ENCODE measurements around the gene SNAI3.

The SNAI3 gene

DNA sequence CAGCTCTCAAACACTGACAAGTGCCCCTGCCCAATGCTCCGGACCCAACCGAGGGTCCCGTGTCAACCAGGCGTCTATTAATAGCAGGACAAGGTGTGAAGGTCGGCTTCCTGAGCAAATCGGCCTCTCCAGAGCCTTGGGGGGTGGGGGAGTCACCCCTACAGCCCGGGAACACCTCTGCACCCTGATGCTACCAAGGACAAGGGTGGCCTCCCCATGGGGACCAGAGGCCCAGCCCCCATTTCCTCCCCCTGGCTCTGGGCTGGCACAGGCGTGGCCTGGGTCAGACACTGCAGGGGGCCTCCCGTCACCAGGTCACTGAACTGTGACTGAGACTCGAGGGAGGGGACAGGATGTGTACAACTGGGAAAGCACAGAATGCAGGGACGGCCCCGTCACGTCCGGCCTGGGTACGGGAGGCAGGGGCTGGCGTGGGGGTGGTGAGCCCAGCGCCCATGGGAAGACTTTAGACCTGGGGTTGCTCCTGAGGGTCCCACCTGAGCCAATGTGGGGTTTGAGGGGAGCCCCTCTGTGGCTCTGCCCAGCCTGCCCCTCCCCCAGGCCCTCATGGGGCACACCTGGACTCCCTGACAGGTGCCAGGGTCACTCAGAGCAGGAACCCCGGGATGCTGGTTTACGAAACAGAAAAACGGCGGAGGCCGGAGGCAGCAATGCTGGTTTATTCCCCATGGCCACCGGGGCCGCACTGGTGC is 34.9 kb downstream of the SNAI3 start:
- DNase-seq (ENCODE audit: low read depth, low spot score): no peak

DNA sequence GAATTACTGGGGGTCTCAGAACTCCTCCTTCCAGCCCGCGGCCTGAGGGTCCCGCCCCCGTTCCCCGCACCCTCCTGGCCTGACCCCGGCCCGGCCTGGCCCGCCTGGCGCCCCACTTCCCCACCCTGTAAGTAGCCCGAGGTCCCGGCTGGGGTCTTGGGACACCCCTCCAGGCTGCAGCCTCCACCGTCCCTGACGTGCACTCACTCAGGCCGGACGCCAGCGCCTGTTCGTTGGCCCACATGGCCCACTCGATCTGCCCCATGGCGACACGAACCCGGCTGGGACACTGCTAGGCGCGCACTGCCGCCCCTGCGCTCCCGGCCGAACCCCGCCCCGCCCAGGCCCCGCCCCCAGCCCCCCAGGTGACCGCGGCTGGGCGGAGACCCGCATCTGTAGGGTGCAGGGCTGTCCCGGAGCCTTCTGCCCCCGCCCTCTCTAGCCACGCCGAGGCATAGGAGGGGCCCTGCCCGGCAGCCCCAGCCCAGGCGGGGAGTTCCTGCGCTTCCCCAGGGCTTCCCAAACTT is 35.5 kb downstream of the SNAI3 start, which contains the start of gene CYBA:
TSS of gene CYBA (minus strand) at position 305 of the 527 bp plus-strand sequence. CDS start at position 265, 40 bp downstream.
- DNase-seq (ENCODE audit: low read depth, low spot score): peak; percentile 49

DNA sequence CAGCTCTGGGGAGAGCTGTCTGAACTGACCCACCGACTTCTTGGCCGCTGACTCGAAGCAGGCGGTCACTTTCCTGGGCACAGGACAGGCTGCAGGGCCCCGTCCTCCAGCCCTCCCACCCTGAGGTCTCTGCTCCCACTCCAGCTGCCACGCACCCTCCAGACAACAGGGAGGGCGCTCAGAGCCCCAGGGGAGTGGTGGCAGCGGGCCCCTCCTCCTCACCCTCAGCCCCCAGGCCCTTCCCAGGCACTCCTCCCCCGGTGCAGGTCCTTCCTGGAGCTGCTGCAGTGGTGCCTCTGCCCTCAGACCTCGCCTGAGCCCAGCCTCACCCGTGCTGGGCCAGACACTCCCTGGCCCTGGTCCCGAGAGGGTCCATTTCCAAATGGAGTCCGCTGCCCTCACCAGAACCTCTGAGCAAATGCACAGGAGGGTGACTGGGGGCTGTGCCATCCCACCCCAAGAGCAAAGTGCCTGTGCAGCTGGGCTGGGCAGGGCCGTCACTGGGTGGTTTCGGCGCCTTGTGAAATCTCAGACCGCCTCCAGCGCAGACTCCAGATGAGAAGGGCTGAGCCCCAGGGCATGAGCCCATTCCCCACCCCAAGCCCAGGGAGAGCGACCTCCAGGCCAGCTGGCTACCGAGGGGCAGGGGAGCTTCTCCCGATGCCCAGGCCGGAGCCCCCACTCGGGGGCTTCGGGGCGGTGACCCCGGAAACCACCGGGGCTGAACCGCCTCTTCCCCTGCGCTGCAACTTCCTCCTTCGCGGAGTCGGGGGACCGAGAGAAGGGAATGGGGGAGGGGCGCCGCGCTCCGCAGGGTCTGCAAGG is 36.2 kb downstream of the SNAI3 start:
- no peak for DNase-seq (ENCODE audit: low read depth, low spot score)

DNA sequence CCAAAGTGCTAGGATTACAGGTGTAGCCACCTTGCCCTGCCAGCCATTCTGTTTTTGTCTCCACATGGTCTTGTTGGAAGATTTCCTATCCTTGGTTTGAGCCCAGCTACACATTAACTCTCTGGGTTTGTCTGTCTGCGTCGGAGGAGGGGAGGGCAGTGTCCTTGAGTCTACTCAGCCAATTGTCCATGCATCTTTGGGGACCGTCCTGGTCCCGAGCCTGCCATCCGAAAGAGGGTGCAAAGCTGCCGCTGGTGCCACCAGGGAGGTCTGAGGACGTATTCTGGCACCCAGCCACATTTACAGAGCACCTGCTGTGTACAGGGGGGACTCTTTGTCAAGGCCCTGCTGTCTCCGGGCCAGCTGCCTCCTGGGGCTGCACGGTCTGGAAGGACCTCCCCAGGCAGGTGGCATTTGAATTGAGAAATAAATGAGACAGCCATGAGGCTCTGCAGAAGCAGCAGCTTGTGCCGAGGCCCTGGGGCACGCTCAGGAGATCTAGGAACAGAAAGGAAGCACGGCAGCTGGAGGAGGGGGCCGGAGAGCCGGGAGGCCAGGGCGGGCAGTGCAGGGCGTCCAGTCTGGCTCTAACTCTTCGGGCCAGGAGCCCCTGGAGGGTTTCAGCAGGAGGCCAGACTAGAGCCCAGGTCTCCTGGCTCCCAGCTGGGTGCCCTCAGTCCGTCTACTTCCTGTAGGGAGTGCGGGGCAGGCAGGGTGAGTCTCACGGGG is 36.9 kb downstream of the SNAI3 start:
- no peak for DNase-seq (ENCODE audit: low read depth, low spot score)

DNA sequence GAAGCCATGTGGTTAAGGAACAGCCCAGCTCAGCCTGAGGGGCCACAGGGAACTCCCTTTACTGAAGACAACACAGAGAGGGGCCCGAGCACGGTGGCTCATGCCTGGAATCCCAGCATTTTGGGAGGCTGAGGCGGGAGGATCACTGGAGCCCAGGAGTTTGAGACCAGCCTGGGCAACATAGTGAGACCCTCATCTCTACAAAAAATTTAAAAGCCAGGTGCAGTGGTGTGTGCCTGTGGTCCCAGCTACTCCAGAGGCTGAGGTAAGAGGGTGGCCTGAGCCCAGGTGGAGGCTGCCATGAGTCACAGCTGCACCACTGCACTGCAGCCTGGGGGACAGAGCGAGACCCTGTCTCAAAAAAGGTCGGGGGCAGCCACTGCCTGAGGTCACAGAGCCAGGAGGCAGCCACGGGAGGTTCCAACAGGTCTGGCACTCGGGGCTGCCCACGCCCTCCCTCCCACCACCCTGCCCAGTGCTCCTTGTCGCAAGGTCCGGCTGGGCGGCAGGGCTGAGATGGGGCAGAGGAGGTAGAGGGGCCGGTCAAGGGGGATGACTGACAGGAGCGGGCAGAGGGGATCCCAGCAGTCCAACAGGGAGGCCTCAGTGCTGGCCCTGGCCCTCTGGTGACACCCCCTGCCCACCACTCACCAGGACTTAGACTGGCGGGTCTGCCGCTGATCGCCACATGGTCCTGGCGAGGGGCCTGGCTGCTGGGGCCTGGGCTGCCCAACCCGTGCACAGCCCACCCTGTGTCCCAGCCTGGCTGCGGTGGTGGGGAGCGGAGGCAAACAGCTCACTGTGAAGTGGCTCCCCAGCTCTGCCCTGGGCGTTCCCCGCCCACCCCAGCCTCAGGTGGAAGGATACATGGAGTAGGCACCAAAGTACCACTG is 38.9 kb downstream of the SNAI3 start:
- DNase-seq (ENCODE audit: low read depth, low spot score): no peak

DNA sequence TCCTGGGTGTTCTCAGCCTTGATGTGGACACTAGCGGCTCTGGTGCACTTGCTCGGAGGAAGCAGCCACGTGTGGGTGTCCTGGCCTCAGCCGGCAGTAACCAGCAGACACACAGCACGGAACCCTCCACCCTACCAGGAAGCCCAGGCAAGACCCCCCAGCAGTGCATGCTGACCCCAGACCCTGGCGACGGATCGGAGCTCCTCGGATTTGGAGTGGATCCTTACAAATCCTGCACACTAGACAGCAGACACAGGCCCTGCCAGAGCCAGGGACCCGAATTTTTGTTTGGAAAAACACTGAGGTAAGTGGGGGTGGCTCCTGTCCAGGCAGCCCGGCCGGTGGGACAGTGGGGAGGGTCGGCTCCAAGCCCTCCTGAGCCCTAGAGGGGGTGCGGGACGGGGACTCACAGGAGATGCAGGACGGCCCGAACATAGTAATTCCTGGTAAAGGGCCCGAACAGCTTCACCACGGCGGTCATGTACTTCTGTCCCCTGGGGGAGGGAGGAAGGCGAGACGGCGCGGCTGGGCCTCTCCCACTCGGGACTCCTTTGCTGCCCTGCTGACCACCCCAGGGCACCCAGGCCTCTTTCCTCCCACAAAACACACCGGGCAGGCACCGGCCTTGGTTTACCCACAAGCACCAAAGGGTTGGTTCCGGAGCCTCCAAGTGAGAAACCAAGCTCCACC is 39.8 kb downstream of the SNAI3 start:
- DNase-seq (ENCODE audit: low read depth, low spot score): no peak

DNA sequence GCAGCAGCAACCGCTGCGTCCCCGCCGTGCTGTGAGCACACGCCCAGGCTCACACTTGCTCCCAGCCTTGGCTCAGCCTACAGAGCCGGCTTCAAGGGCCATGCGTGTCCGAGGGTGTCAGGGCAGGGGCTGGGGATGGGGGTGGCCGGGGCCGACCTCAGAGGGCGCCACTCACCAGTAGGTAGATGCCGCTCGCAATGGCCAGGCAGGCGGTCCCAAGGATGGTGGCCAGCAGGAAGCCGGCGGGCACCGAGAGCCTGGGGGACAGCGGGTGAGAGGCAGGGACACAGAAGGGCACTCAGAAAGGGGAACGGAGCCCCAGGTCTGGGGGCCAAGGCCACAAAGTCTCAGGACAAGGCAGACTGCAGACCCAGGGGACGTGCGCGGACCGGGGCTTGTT is 40.4 kb downstream of the SNAI3 start:
- DNase-seq (ENCODE audit: low read depth, low spot score): no peak

DNA sequence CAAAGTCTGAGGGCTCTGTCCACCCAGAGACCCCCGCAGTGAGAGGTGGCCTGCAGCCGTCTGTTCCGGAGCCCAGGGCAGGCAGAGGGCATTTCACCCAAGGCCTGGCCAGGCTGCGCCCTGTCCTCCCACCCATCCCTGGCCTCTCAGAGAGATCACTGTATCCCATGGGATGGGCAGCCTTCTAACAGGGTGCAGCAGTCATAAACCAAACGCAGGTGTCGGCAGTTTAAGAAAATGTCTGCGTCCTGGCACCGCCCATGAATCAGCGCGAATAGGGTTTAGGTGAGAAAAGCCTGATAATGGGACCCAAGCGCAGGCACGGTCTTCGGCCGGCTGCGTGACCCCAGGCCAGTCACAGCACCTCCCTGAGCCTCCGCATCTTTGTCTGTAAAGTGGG is 40.9 kb downstream of the SNAI3 start:
- DNase-seq (ENCODE audit: low read depth, low spot score): no peak

DNA sequence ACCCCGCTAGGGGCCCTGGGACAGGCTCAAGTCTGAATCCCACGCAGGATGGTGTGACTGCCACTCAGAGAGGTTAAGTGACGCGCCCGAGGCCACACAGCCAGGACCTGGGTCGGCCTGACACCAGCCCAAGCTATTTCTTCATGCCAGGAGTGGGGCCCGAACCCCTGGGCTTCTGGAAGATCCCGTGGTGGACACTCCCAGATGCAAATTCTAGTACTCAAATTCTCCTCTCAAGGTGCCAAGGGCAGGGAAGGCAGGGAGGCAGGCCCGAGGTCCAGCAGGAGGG is 42.7 kb downstream of the SNAI3 start:
- DNase-seq (ENCODE audit: low read depth, low spot score): no peak

DNA sequence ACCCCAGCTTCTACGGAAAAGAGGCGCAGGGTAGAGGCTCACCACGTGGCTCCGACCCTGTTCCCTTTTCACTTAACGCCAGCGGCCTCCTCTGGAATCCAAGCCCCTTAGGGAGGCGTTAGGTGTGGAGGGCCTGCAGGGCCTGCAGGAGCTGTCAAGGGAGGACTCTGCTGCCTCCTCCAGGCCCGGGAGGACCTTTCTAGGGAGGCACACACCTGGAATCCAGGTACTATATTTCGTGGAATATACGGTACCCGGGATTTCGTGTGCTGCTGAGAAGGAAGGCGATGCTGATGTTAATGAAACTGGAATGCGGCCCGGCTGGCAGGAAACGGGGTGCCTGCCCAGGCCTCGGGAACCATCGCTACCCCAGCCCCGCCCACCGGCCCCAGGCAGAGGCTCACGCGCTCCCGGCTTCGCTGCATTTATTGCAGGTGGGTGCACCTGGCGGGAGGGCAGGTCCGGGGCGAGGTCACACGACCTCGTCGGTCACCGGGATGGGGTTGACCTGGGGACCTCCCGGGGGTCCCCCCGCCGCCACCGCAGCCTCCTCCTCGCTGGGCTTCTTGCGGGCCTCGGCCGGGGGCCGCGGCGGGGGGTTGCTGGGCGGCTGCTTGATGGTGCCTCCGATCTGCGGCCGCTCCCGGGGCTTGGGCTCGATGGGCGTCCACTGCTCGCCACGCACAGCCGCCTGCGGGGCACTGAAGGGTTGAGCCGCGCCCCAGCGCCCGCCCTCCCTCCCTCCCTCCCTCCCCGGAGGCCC is 43.2 kb downstream of the SNAI3 start:
- DNase-seq (ENCODE audit: low read depth, low spot score): no peak

DNA sequence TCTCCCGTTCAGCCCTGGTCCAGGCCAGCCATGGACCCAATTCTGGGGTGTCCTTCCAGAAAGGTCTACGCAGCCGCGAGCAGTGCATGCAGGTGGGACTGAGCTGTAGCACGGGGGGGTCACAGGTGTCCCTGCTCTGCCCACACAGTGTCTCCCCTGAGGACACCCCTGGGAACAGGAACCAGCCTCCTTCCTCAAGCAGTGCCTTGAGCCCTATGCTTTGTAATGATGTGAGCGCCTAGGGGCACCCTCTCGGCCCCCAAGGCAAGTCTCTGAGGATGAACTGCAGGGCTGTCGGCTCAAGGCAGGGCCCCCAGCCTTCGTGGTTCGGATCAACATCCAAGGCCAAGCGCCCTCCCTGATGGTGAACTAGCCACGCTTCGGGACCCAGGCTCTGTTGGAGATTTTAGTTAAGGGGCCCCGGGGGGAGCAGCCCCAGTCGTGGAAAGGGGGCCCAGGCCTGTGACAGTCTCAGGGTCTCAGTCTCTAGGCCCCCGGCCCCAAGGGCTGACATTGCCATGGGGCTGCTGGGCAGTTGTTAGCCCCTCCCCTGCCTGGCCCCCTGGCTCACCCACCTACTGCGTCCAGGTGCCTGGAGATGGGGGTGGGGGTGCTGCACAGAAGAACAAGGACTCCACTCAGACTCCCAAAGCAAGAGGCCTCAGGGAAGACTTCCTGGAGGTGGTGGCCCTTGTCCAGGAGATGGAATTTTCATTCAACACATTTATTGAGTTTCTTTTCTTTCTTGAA is 45.6 kb downstream of the SNAI3 start:
- no peak for DNase-seq (ENCODE audit: low read depth, low spot score)

DNA sequence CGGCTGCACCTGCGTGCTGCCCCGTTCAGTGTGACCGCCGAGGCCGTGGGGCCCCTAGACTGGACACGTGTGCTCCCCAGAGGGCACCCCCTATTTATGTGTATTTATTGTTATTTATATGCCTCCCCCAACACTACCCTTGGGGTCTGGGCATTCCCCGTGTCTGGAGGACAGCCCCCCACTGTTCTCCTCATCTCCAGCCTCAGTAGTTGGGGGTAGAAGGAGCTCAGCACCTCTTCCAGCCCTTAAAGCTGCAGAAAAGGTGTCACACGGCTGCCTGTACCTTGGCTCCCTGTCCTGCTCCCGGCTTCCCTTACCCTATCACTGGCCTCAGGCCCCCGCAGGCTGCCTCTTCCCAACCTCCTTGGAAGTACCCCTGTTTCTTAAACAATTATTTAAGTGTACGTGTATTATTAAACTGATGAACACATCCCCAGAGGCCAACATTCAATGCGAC is 46.2 kb downstream of the SNAI3 start:
- no peak for DNase-seq (ENCODE audit: low read depth, low spot score)

DNA sequence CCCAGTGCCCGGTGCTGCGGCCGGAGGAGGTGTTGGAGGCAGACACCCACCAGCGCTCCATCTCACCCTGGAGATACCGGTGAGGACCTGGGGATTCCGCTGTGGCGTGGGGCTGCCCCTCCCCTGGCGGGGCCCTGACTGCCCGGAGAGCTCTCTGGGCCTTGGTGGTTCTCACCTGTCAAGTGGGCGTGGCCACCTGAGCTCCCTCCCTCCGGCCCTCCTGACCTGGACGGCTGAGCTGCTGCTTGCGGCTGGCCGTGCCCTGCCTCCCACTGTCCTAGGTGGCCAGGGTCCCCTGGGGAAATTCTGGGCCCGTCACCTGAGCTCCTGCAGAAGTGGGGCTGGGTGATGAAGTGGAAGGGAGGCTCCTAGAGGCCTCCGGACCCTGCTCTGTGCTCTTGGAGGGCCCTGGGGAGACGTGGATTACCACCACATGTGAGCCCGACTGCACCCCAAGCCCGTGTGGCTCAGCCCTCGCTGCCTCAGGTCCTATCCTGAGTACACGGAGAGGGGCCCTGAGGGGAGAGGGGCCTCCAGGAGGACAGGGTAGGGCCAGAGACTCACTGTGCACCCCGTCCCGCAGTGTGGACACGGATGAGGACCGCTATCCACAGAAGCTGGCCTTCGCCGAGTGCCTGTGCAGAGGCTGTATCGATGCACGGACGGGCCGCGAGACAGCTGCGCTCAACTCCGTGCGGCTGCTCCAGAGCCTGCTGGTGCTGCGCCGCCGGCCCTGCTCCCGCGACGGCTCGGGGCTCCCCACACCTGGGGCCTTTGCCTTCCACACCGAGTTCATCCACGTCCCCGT is 46.9 kb downstream of the SNAI3 start:
- DNase-seq (ENCODE audit: low read depth, low spot score): no peak

DNA sequence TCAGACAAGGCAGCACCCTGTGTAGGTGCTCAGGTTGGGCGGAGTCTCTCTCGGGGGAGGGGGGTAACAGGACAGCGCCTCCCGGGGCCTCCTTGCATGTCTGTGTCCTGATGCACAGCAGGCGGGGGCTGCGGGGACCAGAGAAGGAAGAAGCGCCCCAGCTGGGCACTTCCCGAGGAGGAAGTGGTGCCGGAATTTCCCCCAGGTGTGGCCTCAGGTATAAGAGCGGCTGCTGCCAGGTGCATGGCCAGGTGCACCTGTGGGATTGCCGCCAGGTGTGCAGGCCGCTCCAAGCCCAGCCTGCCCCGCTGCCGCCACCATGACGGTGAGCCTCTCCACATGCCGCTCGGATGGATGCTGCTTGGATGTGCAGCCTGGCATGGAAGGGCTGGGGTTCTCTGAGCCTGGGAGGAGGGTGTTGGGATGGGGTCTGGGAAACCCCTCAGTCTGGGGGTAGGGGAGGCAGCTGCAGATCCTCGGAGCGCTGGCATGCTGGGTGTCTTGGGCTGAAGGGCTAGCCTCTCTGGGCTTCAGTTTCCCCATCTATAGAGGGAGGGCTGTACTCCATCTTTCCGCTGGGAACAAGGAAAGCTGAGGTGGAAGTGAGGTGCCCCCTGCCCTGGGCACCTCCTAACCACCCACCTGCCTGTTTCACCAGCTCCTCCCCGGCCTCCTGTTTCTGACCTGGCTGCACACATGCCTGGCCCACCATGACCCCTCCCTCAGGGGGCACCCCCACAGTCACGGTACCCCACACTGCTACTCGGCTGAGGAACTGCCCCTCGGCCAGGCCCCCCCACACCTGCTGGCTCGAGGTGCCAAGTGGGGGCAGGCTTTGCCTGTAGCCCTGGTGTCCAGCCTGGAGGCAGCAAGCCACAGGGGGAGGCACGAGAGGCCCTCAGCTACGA is 47.7 kb downstream of the SNAI3 start, which contains the start of gene IL17C:
TSS of gene IL17C (plus strand) at position 250 of the 908 bp plus-strand sequence. CDS start at position 320, 70 bp downstream.
- no peak for DNase-seq (ENCODE audit: low read depth, low spot score)

DNA sequence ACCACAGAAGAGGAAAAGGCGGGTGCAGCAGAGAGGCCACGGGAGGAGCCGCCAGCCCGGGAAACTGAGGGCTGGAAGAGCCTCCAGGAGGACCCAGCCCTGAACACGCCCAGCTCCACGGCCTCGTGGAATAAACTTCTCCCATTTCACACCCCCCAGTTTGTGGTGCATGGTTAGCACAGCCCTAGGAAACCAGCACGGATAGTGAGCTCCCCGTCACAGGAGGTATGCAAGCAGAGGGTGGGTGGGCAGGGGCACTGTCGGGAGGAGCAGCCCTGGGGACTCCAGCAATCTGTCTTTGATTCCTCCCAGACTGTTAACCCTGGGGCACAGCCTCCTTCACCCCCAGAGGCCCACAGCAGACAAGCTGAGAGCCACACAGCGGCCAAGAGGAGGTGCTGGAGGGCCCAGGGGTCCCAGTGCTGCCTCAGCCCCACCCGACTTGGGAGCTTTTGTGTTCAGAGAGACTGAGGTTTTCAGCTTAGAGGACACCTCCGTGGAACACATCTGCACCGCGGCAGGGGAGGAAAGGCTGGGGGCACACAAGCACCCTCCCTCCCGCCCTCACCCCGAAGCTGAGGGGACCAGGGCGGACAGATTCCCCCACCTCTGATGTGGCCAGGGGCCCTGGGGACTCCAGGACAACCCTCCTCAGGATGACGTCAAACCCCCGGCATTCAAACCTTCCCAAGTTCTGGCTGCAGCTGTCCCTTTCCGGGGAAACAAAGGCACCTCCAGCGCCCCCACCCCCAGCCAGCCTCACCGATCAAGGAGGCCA is 49.6 kb downstream of the SNAI3 start:
- no peak for DNase-seq (ENCODE audit: low read depth, low spot score)

DNA sequence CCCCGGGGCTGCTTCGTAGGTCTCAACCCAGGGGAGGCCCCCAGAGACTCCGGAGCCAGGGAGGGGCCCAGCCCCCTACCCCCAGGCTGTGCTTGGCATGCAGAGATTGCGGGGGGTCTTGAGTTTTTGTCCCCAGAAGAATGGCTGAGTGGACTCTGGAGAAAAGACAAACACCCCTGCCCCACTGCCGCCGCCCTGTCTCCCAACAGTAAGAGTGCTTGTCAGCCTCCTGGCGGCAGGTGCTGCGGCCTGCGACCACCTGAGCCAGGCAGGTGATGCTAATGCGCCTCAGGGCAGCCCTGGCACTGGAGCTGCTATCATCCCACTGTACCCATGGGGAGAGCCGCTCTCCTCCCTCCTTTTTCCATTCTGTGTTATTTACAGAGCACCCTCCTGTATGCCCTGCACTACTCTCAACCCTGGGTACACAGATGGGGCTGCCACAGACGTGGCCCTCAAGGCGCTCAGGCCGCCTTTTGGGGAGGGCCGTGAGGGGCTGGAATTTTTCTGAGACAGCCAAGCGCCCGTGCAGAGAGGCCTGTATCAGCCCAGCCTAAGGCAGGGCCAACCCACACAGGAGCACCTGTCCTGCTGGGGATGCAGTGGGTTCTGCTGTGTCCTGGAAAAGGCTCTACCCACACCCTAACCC is 50.5 kb downstream of the SNAI3 start:
- DNase-seq (ENCODE audit: low read depth, low spot score): no peak
